HG03064 (cell line): ENCODE results near the gene RPL22L1.
"Not testable (repeated sequence)": the region's sequence is repeated elsewhere in the genome, so short reads cannot be mapped to it uniquely, and the experiment has no call there.

ENCODE experiments used
- ATAC-seq: cut with Tn5 transposase; IDR thresholded peaks from one replicate; pipeline ENCODE4 v1.9.1; 2021; ENCODE audit warnings: low read depth; ENCODE audit not compliant: unreplicated experiment

Gene RPL22L1

DNA sequence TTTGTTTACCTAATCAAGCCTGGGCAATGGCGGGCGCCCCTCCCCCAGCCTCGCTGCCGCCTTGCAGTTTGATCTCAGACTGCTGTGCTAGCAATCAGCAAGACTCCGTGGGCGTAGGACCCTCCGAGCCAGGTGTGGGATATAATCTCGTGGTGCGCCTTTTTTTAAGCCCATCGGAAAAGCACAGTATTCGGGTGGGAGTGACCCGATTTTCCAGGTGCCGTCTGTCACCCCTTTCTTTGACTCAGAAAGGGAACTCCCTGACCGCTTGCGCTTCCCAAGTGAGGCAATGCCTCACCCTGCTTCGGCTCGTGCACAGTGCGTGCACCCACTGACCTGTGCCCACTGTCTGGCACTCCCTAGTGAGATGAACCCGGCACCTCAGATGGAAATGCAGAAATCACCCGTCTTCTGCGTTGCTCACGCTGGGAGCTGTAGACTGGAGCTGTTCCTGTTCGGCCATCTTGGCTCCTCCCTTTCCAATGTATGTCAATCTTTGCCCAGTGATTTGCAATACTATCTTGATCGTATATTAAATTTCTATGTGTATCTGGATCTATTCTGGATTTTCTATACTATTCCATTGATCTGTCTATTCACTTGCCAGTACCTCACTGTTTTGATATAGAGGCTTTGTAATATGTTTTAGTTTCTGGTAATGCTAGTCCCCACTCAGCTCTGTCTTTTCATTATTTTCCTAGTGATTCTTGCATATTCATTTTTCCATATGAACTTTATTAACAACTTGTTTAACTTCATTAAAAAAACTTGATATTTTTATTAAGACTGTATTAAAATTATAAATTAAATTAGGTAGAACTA lies 14.3 kb upstream of the RPL22L1 start:
- ATAC-seq, result not testable (repeated sequence)

DNA sequence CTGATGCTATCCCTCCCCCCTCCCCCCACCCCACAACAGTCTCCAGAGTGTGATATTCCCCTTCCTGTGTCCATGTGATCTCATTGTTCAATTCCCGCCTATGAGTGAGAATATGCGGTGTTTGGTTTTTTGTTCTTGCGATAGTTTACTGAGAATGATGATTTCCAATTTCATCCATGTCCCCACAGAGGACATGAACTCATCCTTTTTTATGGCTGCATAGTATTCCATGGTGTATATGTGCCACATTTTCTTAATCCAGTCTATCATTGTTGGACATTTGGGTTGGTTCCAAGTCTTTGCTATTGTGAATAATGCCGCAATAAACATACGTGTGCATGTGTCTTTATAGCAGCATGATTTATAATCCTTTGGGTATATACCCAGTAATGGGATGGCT lies 8.7 kb upstream of the RPL22L1 start:
- ATAC-seq, result not testable (repeated sequence)

DNA sequence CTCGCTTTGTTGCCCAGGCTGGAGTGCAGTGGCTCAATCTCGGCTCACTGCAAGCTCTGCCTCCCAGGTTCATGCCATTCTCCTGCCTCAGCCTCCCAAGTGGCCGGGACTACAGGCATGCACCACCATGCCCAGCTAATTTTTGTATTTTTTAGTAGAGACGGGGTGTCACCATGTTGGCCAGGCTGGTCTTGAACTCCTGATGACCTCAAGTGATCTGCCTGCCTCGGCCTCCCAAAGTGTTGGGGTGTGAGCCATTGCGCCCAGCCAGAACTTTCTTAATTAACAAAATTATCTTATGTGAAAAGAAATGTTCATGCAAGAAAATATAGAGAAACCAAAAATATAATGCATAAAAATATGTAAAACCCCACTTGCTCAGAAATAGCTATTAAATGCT lies 7.3 kb upstream of the RPL22L1 start:
- not testable (repeated sequence) for ATAC-seq

DNA sequence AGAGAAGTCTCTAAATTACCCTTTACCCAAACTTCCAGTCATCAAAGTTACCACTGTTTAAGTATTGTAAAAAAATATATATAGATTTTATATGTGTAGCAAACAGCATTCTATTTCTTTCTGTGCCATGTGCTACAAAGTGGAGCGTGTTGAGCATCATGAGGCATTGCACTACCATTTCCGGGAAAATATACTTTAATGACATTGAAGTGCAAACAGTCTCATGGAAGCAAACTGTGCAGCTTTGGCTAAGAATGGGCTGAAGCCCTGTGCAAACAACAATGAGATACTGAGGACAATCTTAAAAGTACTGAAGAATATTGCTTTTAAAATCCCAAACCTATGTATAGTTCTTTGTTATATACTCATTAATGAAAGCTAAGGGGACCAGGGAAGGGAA lies 6.5 kb upstream of the RPL22L1 start:
- no peak for ATAC-seq

DNA sequence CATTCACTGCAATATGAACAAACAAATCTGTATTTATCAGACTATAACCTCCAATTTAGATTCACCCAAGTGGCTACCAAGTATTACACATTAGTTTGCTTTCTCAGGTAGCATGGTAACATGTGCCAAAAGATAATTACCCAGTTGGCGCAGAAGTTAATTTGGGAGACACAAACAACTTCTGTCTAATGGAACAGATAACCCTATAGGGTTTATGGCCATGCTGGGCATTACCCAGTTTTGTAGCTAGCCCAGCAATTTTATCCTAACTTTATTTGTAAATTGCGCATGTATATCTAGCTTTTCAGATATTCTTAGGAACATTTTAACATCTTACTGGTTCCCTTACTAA lies 780 bp downstream of the RPL22L1 start:
- ATAC-seq, result no peak

DNA sequence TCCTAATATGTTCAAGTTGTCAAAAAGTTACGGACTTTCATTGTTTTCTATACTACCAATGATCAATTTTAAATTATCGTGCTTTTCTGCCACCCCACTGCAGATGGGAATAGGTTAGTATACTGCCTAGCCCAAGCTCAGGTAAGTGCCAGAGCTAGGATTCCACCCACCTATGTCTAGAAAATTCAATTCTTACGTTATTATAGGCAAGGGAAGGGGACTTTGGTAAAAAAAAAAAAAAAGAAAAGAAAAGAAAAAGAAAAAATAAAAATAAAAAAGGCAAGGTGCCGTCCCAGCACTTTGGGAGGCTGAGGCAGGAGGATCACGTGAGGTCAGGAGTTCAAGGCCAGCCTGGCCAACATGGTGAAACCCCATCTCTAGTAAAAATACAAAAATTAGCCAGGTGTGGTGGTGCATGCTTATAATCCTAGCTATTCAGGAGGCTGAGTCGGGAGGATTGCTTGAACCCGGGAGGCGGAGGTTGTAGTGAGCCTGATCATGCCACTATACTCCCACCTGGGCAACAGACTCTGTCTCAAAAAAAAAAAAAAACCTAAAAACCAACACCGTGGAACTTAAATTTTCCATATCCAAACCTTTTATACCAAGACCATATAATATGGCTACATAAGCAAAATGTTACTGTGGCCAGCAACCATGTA lies 1.3 kb downstream of the RPL22L1 start:
- no peak for ATAC-seq

DNA sequence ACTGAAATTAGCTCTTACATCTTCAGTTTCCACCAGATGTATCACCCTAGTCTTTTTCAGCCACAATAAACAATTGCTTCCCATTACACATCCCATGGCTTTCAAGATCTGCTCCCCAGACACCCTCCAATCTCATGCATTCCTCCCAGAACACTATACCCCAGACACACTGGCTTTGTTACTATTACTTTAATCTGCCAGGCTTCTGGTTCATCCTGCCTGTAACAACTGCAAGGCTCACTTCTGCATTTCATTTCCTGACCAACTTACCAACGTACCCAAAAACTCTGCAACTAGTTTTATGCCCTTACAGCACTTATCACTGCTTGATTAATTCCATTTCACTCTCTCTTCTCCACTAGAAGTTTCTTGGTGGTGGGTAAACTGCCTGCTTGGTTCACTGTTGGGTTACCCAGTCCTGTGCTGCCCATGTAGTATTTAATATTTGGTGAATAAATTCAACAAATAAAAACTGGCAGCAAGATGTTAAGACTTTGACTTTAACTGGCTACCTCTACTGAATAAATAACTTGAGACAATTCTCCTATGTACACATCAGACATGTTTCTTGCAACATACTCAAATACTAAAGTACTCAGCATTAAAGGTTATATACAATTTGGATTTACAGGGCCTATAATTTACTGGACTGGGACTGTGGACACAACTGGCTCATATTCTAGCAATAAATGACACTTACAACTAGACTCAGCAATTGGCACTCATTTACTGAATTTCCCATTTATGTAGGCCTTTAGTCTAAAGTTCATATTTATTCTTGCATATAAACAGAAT lies 2.7 kb downstream of the RPL22L1 start:
- ATAC-seq, result no peak

DNA sequence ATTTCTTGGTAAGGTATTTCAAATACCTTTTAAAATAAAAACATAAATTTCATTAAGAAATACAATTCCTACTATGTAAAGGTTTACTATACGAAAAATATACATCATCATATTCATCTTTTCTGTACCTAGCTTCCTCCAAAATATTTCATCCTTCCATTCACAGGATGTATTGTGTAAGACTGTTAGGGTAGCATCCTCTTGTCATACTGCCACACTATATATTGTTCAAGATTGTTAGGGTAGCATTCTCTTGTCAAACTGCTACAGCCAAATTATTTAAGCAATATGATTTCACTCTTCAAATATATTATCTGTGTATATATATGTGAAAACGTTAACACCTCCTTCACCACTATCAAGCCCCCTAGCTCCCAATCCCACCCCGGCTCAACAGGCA lies 3.5 kb downstream of the RPL22L1 start:
- no peak for ATAC-seq

DNA sequence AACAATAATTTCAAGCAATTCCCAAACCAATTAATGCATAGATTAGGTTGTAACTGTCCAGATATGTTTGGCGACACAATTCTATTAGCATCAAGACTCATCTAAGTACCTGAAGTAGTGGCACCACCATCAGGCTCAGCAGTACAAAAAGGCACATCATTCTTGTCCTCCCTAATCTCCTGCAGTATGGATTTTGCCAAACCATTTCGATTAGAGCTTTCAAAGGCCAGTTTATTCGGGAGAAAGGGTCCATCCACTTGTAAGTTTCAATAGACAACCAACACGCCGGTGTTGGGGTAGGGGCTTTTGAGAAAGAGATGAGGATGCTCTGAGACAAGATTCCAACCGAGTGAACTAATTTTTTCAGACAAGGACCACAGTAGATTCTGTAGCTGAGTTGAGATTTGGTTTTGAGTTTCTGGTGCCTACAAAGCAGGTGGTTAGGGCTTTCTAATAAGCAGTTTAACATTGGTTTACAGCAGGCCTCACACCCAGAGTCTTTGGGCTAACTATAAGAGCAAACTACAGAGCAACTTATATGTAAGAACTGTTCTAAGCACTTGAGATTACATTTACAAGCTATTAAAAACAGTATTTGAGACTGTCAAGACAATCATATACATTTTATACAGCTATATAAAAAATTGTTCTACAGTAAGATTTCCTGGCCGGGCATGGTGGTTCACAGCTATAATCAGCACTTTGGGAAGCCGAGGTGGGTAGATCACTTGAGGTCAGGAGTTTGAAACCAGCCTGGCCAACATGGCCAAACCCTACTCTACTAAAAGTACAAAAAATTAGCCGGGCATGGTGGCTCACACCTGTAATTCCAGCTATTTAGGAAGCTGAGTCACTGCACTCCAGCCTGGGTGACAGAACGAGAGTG lies 4.5 kb downstream of the RPL22L1 start:
- ATAC-seq, result no peak

DNA sequence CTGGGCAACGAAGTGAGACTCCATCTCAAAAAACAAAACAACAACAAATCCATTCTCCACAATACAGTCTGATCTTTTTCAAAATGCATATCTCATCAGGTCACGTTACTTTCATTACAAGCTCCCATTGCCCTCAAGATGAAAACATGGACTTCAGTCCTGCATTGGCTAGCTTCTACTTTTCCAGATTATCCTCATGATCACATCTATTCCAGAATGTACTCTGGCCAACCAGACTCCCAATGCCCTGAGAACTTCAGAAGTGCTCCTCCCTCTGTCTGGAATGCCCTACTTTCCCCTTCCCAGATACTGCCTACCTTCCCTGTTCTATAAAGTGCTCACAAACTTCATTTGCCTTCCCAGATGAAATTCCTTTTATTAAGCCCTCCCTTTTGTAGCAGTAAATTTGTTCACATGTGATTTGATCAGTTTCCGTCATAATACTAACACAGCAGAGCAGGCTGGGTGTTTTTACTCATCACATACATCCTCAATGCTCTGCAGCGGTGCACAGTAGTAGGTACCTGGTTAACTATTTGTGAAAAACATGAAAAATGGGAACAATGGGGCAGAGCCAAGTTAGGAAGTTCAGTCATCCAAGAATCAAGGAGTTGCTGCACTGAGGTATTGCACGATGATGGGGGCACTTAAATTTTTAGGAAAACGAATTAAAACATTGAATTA lies 5.3 kb downstream of the RPL22L1 start:
- no peak for ATAC-seq

DNA sequence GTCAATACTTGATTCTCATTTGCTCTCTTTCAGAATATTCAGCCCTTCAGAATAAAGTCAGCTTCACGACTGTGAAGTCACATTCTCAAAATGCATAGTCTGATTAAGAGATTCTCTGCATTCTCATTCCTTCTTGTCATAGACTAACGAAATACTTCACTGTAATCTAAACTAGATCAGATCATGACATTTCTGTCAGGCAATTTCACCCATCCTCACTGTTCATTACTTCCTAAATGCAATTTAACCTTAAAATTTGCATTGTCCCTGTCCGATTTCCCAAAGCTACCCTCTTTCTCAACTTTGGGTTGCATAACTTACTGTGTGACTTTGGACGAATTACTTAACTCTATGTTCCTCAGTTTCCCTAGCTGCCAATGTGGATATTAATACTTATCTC lies 6.2 kb downstream of the RPL22L1 start:
- ATAC-seq, result no peak

DNA sequence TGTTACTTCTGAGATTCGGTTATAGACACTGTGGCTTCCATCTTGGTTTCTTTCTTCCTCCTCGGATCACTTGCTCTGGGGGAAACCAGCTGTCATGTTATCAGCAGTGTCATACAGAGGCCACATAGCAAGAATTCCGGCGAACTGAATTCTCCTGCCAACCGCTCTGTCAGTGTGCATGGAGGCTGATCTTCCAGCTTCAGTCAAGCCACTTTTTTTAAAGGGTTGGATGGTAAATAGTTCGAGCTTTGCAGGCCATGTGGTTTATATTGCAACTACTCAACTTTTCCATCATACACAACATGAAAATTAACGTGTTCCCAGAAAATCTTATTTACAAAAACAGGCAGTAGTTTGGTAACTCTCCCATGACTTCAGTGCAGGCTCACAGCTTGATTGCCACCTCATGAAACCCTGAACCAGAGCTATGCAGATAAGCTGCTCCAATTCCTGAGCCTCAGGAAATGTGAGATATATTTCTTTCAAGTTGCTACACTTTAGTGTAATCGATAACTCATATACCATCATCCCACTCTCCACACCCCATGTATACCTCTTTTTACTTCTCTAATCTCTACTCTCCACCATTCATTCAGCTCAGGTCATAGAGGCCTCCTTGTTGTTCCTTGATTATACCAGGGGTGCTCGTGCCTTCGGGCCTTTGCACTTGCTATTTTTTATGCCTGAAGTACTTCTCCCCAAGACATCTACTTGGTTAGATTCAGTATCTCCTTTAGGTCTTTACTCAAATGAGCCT lies 7.2 kb downstream of the RPL22L1 start:
- no peak for ATAC-seq

DNA sequence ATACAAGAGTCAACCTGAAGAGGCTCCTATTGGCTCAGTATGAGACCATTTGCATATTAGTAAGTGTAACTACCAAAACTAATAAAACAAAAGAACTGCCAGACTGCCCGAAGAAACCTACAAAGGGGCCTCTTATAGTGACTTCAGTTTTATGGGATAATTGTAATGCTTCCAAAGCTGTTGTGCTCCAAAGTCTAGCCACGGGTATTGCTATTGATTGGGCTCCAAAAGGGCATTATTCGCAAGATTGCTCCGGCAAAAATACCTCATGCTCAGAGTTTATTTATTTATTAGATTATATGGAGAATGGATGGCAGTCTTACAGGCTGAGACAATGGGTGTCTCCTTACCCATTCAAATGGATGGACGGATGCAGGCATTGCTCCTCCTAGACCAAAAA lies 11.4 kb downstream of the RPL22L1 start:
- ATAC-seq, result no peak

DNA sequence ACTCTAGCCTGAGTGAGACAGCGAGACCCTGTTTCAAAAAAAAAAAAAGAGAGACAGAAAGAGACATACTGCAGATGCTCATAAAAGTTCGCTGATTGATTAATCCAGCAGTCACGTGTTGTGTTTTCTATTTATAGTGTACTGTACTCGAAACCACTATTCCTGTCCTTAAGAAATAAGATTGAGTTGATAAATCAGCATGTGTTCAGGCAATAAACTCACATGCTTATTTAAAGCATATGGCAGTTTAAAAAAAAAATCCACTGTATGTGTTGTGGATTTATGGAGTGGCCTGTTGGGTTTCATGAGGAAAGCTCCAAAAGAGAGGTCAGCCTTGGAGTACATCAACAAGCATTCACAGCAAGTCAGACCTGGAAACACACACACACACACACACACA lies 17.7 kb downstream of the RPL22L1 start:
- ATAC-seq, result no peak

DNA sequence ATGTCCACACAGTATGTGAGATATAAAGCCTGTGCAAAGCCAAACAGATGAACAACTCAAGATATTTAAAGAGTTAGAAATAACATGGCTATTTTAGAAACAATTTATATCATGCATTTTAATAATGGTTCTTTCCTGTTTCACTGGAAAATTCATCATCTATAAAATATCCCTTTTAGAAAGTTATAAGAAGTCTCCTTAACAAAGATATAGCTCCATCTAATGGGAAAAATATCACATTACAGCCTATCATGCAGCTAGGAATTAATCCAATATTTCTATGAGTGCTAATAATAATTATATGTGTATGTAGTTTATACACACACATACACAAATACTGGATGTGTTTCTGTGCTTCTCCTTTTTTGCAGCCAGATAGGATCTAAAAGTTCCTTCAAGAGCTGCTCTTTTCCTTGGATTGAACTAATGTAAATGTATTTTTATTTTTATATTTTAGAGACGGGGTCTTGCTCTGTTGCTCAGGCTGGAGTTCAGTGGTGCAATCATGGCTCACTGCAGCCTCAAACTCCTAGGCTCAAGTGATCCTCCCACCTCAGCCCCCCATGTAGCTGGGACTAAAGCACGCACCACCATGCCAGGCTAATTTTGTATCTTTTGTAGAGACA lies 21.6 kb downstream of the RPL22L1 start:
- ATAC-seq, result no peak

DNA sequence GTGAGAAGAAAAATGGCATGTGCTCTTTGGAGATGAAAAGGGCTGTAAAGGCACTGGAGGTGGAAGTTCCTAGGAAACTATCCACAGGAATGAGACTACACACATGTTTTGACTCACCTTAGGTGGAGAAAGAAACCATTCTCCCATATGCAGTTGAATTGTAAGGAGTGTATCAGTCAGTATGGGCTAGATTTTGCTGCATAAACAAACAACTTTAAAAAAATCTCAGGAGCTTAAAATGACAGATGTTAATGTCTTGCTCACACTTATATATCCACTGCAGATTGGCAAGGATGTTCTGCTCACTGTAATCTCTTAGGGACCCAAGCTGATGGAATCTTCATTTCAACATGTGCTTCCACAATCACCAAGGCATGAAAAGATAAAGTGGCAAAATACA lies 25.6 kb downstream of the RPL22L1 start:
- no peak for ATAC-seq

DNA sequence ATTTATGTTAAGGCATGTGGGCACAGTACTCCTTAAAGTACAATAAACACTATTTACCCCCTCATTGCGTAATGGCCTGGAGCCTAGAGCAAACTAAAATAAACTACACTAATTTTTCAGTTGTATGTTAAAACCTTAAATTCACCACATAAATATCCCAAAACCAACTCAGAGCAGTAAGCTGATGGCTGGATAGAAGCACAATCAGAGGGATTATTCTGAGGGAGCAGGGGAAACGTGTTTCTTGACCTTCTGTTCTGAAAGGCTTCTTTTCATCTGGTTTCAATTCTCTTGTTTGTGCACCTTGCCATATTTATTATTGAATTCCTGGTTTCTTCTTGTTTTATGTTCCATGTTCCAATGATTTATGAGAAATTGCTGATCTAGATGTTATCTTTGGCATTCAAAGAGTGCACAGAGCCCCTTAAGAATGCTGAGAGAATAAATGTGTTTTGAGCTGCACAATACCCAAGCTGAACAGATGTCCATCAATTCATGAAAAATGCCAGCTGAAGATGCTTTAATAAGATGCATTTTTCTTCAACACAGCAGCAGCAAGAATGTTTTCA lies 29.6 kb downstream of the RPL22L1 start:
- no peak for ATAC-seq

DNA sequence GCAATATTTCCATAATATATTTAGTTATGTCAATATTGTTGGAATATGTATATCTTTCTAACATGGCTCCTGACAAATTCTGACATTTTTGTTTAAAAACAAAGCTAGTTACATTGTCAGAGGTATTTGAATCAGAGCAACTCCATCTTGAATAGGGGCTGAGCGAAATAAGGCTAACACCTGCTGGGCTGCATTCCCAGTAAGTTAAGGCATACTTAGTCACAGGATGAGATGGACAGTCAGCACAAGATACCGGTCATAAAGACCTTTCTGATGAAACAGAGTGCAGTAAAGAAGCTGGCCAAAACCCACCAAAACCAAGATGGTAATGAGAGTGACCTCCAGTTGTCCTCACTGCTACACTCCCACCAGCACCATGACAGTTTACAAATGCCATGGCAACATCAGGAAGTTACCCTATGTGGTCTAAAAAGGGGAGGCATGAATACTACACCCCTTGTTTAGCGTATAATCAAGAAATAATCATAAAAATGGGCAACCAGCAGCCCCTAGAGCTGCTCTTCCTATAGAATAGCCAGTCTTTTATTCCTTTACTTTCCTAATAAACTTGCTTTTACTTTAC lies 30.4 kb downstream of the RPL22L1 start:
- no peak for ATAC-seq
